Common myeloid progenitor, CD34-positive (primary cell): ENCODE data around the gene EXOC6B.

Experiments
- CTCF ChIA-PET: fragments of 350-600 bp; sonication (Branson Sonifier 250); formaldehyde crosslinking; loops from one replicate; lab custom pipeline; 2021; ENCODE audit warnings: antibody characterized with exemption; lab: Charles Lee
- POLR2A ChIA-PET: fragments of 350-600 bp; sonication (Branson Sonifier 250); formaldehyde crosslinking; loops from one replicate; lab custom pipeline; 2021; ENCODE audit warnings: antibody characterized with exemption; lab: Charles Lee
- DNase-seq, 3 donors: peaks; one replicate each; pipeline versions ENCODE4 v3.0.0 to v3.0.0-alpha.2; 2013
- H3K27ac ChIP-seq, 2 experiments: 1 replicate in 1 of 2; 2 replicates in 1 of 2; pipeline ENCODE4 v1.7.0; 2013; ENCODE audit warnings: inconsistent platforms in 2 of 2, low read length in 2 of 2, mild to moderate bottlenecking in 2 of 2, low read depth in 1 of 2, moderate library complexity in 1 of 2; ENCODE audit not compliant: severe bottlenecking in 2 of 2, insufficient read depth in 1 of 2, poor library complexity in 1 of 2
- H3K27me3 ChIP-seq, 5 experiments: replicated peaks in 2 of 5; 1 replicate in 3 of 5; 2 replicates in 2 of 5; pipeline versions ENCODE4 v1.6.1 to v1.7.0; 2013; ENCODE audit warnings: low read length in 4 of 5, mild to moderate bottlenecking in 2 of 5, moderate library complexity in 2 of 5, inconsistent platforms in 1 of 5; ENCODE audit not compliant: insufficient read depth in 5 of 5, control insufficient read depth in 4 of 5
- H3K36me3 ChIP-seq, 4 experiments: 1 replicate in 2 of 4; 2 replicates in 2 of 4; pipeline versions ENCODE4 v1.6.1 to v1.7.0; 2013; ENCODE audit warnings: low read length in 3 of 4, control low read depth in 1 of 4, mild to moderate bottlenecking in 1 of 4; ENCODE audit not compliant: control insufficient read depth in 4 of 4, insufficient read depth in 4 of 4
- H3K4me1 ChIP-seq, 4 experiments: 1 replicate in 3 of 4; 2 replicates in 1 of 4; pipeline versions ENCODE4 v1.6.1 to v1.7.1; 2013; ENCODE audit warnings: low read length in 3 of 4, mild to moderate bottlenecking in 3 of 4, control low read depth in 1 of 4, inconsistent platforms in 1 of 4, moderate library complexity in 1 of 4; ENCODE audit not compliant: control insufficient read depth in 4 of 4, insufficient read depth in 4 of 4; ENCODE audit errors: control extremely low read depth in 1 of 4
- H3K4me3 ChIP-seq, 7 experiments: 1 replicate in 4 of 7; 2 replicates in 3 of 7; pipeline versions ENCODE4 v1.5.1 to v1.7.0; 2013; ENCODE audit warnings: mild to moderate bottlenecking in 7 of 7, low read length in 6 of 7, moderate library complexity in 6 of 7, inconsistent platforms in 2 of 7, low read depth in 2 of 7, control low read depth in 1 of 7; ENCODE audit not compliant: insufficient read depth in 4 of 7, control insufficient read depth in 1 of 7; ENCODE audit errors: extremely low read depth in 1 of 7
- H3K9me3 ChIP-seq, 5 experiments: 1 replicate in 4 of 5; 2 replicates in 1 of 5; pipeline versions ENCODE4 v1.6.1 to v1.7.1; 2013; ENCODE audit warnings: low read length in 4 of 5, mild to moderate bottlenecking in 2 of 5, inconsistent platforms in 1 of 5, low read depth in 1 of 5, moderate library complexity in 1 of 5; ENCODE audit not compliant: control insufficient read depth in 4 of 5, insufficient read depth in 2 of 5; ENCODE audit errors: control extremely low read depth in 1 of 5
- WGBS: methylation state at CpG from one replicate; pipeline ENCODE4 v1.1.5; 2013; ENCODE audit not compliant: insufficient coverage; 5-methylcytosine and 5-hydroxymethylcytosine counted together

EXOC6B gene

DNA sequence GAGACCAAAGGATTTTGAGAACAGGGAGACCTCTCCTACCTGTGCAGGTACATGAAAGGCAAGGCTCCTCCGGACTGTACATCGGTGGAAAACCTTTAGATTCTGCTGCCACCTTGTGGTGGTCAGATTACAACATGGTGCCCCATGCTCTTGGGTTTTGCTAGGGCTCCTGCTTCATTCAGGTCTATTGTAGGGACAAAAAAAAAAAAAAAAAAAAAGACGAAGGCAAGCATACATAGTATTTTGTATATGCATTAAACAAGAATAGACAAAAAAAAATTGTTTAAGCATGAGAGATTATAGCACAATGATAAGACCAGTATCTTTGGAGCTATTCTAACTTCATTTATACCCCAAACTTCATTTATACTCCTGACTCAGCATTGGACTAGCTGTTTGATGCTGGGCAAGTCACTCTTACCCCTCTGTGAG lies 34.0 kb upstream of the EXOC6B start:
- Histone ChIP-seq H3K27me3 (peaks cover 0 to 50% (median 15%) of the 10 kb centered on the region in 5 experiments), H3K4me1 (peaks cover 0 to 10% (median 8%) of the 10 kb centered on the region in 4 experiments), H3K4me3 (no peak overlapping the region), H3K36me3 (no peaks in the 10 kb centered on the region), H3K9me3 (peaks cover 0 to 3% (median 0%) of the 10 kb centered on the region in 5 experiments), H3K27ac (no peak overlapping the region)
- POLR2A ChIA-PET, result no interaction called here
- 8% methylated on average over 2 of the region's 3 CpGs for WGBS
- CTCF ChIA-PET, result interaction anchor here (0.6 to 2.8 kb wide), 21 partner anchors 8 to 1878 kb away, joined by 3 to 10 read pairs (median 3); partner anchors contain the start of gene SPR
- DNase-seq, result peak; percentile 68 to 77 (median 71)

DNA sequence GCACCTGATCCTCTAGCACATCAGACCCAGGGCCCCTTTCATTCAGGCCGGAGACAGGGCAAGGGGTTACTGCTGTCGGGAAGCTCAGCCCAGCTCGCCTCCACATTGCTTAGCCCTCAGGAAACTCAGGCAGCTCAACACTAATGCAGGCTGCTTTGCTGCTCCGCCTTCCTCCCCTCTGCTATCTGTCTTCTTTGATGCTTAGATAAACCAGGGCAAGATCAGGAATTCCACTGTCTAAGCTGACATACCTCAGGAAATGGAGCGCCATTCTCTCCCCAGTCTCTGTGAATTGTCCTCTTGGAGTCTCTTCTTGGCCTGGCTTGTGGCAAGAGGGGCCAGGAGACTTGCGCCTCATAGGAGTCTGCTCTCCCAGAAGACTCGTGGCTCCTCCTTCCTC lies 25.5 kb upstream of the EXOC6B start:
- ChIA-PET POLR2A (no interaction called here), CTCF (interaction anchor here (1.0 kb wide), 1 partner anchor 11 kb away, joined by 4 read pairs; no protein-coding TSS in a partner anchor)
- Histone ChIP-seq H3K4me1 (peaks cover 0 to 4% (median 0%) of the 10 kb centered on the region in 4 experiments), H3K9me3 (no peaks in the 10 kb centered on the region), H3K4me3 (no peak overlapping the region), H3K27ac (no peak overlapping the region), H3K27me3 (peaks cover 2 to 14% (median 8%) of the 10 kb centered on the region in 5 experiments), H3K36me3 (no peaks in the 10 kb centered on the region)
- DNase-seq, result no peak
- WGBS, result 98% methylated on average over 4 of the region's 7 CpGs

DNA sequence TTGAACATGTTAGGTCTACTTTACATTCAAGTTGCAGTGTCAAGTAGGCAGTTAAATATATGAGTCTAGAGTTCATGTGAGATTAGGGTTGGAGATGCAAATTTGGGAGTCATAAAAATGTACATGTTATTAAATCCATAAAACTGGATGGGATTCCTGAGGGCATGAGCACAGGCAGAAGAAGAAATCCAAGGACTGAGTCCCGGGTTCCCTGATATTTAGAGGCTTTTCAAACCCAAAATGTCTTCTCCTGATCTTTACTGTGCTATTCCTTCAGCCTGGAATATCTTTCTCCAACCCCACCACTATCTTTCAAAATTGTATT lies 23.3 kb upstream of the EXOC6B start:
- H3K27ac ChIP-seq, result no peak overlapping the region
- ChIA-PET CTCF (no interaction called here), POLR2A (no interaction called here)
- no peak for DNase-seq
- H3K4me3 ChIP-seq, result no peak overlapping the region
- peaks cover 0 to 4% (median 0%) of the 10 kb centered on the region in 4 experiments for H3K4me1 ChIP-seq
- H3K9me3 ChIP-seq, result no peaks in the 10 kb centered on the region
- 100% methylated on average over 1 of the region's 1 CpG for WGBS
- H3K27me3 ChIP-seq, result peaks cover 0 to 8% (median 4%) of the 10 kb centered on the region in 5 experiments
- H3K36me3 ChIP-seq, result no peaks in the 10 kb centered on the region

DNA sequence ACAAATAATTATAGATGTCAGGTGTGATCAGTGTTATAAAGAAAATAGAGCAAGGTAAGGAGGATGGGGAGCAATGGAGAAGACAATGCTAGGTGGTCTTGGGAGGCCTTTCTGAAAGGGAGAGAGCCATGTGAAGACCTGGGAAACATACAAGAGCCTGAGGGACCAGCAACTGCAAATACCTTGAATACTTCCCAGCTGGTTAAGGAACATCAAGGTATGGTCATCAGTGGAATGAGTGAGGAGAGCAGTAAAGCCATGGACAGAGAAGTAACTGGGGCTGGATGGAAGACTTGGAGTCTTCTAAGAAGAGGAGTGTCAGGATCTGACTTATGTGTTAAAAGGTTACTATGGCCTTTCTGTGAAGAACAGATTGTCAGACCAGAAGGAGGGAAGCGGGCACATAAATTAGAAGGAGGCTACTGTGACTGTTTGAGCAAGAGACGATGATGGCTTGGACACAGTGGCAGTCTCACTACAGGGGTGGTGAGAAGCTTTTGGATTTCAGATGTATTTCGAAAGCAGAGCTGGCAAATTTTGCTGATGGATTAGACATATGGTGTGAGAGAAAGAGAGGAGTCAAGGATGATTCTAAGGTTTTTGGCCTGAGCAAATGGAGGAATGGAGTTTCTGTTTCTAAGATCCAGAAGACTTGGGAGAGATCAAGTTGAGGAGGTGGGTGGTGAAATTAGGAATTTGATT lies 22.8 kb upstream of the EXOC6B start:
- Histone ChIP-seq H3K36me3 (no peaks in the 10 kb centered on the region), H3K27me3 (peaks cover under 1 to 6% (median 2%) of the 10 kb centered on the region in 5 experiments), H3K4me1 (peaks cover 0 to 4% (median 0%) of the 10 kb centered on the region in 4 experiments), H3K4me3 (no peak overlapping the region), H3K27ac (no peak overlapping the region), H3K9me3 (no peaks in the 10 kb centered on the region)
- ChIA-PET CTCF (no interaction called here), POLR2A (no interaction called here)
- 94% methylated on average over 3 of the region's 3 CpGs for WGBS
- DNase-seq, result no peak

DNA sequence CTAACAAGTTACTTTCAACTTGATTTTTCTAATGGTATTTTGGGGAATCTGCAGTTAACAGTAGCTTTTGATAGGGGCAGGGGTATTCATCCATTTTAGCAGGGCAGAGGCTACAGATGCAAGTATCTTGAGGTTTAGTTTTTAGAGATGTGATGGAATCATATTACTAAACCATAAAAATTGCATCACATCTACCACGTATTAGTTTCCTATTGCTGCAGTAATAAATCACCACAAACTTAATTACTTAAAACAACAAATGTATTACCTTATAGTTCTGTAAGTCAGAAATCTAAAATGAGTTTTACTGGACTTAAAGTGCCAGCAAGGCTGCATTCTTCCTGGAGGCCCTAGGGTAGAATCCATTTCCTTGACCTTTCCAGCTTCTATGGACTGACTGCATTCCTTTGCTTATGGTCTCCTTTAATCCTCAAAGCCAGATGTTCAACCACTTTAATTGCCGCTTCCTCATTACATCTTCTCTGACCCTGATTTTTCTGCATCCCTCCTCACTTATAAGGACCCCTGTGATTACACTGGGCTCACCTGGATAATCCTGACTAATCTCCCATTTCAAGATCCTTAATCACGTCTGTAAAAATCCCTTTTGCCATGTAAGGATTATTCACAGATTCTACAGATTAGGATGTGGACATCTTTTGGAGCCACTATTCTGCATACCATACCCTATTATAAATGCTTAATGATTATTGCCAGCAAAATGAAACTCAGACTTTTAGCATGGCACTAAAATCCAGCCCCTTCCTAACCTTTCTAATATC lies 21.9 kb upstream of the EXOC6B start:
- Histone ChIP-seq H3K27me3 (peaks cover 2 to 6% (median 2%) of the 10 kb centered on the region in 5 experiments), H3K36me3 (no peaks in the 10 kb centered on the region), H3K9me3 (no peaks in the 10 kb centered on the region), H3K27ac (no peak overlapping the region), H3K4me3 (no peak overlapping the region), H3K4me1 (peaks cover 0 to 4% (median 0%) of the 10 kb centered on the region in 4 experiments)
- ChIA-PET CTCF (interaction anchor here (0.8 to 1.5 kb wide), 3 partner anchors 14 to 75 kb away, joined by 3 to 9 read pairs (median 4); no protein-coding TSS in a partner anchor), POLR2A (no interaction called here)
- no peak for DNase-seq
- WGBS, result 89% methylated on average over 2 of the region's 3 CpGs

DNA sequence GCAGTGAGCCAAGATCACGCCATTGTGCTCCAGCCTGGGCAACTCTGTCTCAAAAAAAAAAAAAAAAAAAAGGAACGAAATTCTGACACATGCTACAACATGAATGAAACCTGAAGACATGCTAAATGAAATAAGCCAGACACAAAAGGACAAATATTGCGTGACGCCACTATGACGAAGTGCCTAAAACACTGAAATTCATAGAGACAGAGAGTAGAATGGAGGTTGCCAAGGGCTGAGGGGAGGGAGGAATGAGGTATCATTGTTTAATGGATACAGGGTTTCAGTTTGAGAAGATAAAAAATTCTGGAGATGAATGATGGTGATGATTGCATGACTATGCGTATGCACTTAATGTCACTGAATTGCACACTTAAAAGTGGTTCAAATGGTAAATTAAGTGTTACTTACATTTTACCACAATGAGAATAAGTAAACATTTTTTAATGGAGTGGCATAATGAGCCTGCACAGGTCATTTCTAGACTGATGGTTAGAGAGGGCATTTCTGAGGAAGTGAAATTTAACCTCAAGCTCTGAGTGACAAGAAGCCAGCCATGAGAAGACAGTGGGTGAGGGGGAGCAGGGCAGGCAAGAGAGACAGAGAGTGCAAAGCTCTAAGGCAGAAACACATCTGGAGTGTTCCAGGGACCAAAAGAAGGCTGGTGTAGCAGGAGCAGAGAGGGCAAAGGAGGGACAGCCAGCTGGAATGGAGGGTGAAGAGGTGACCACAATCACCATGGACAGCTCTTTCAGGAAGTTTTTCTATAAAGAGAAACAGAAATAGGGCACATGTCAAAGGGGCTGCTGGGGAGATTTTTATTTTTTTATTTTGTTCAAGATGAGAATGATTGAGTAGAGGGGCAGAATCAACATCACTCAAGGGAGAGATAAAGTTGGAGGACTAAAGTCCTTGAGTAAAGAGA lies 20.6 kb upstream of the EXOC6B start:
- ChIA-PET POLR2A (no interaction called here), CTCF (interaction anchor here (0.8 to 1.5 kb wide), 3 partner anchors 16 to 74 kb away, joined by 3 to 9 read pairs (median 4); no protein-coding TSS in a partner anchor)
- H3K27me3 ChIP-seq, result peaks cover 0 to 6% (median 2%) of the 10 kb centered on the region in 5 experiments
- 100% methylated on average over 3 of the region's 6 CpGs for WGBS
- peak in 1 of 3 donors; percentile 17 for DNase-seq
- no peaks in the 10 kb centered on the region for H3K36me3 ChIP-seq
- no peak overlapping the region for H3K4me3 ChIP-seq
- H3K27ac ChIP-seq, result no peak overlapping the region
- H3K9me3 ChIP-seq, result no peaks in the 10 kb centered on the region
- H3K4me1 ChIP-seq, result peaks cover 0 to 4% (median 0%) of the 10 kb centered on the region in 4 experiments
